Pancreas (tissue), 10 donors: ENCODE measurements around the gene SLC9C1. TPM values are rescaled to one million over a fixed set of nuclear protein-coding genes. Genes with fewer than 3 reads are reported as not detected.

Source experiments
- ATAC-seq, 4 donors: fragments of 200-7000 bp; cut with Tn5 transposase; one replicate each; pipeline versions ENCODE4 v1.8.0 to v1.9.1; 2020; ENCODE audit warnings: mild to moderate bottlenecking in 4 of 4, moderate library complexity in 4 of 4
- DNase-seq, 6 donors: peaks; one replicate each; pipeline ENCODE4 v3.0.0-alpha.2; 2020
- FAIRE-seq: peaks from 2 replicates; lab custom pipeline; 2012; peaks lifted over from hg19 to GRCh38; lab: Jason Lieb, UNC
- H3K27ac ChIP-seq, 4 donors: fragments of 200-600 bp; sonication (generic); 1 replicate in 3 of 4; 2 replicates in 1 of 4; pipeline versions ENCODE4 v1.5.0 to v1.8.0; 2020
- H3K27me3 ChIP-seq, 4 donors: fragments of 200-600 bp; one replicate each; pipeline ENCODE4 v1.8.0; 2021
- H3K36me3 ChIP-seq, 3 donors: fragments of 200-600 bp; sonication (generic) in 1 of 3; one replicate each; pipeline versions ENCODE4 v1.5.0 to v1.8.0; 2020 to 2021
- H3K4me1 ChIP-seq, 3 donors: fragments of 200-600 bp; one replicate each; pipeline ENCODE4 v1.8.0; 2021
- H3K4me3 ChIP-seq, 4 donors: fragments of 200-600 bp; sonication (generic) in 2 of 4; one replicate each; pipeline versions ENCODE4 v1.5.0 to v1.8.0; 2020 to 2021
- H3K9me3 ChIP-seq, 4 donors: fragments of 200-600 bp; one replicate each; pipeline ENCODE4 v1.8.0; 2021
- CTCF ChIP-seq, 4 donors: fragments of 200-600 bp; sonication (generic) in 3 of 4; IDR thresholded peaks; one replicate each; pipeline versions ENCODE4 v1.5.0 to v1.8.0; 2021; ENCODE audit warnings: antibody characterized with exemption in 4 of 4
- WGBS, 2 donors: extraction: QIAGEN DNeasy Blood & Tissue Kit; methylation state at CpG; one replicate each; pipeline ENCODE4 v1.1.7; 2013; 5-methylcytosine and 5-hydroxymethylcytosine counted together
- intact Hi-C, 3 donors: fragments of 100-400 bp; cut with DNase I; formaldehyde crosslinking; loops; one replicate each; pipeline versions ENCODE4 v1.11.1 to v1.14.2; 2022
- microRNA-seq, 2 donors: library from miRNA; unstranded; fragments of <30 nt; microRNA quantifications; one replicate each; pipeline versions ENCODE4 to v1.1.0, GENCODE V29; 2019 to 2020
- polyA plus RNA-seq, 2 donors: library from polyadenylated mRNA; stranded (reverse); fragments of 200-250 nt; gene quantifications; one replicate each; pipeline ENCODE4 v1.2.3, GENCODE V29; 2013
- total RNA-seq, 6 donors: library from RNA; stranded (reverse); fragmentation: NEBNext Ultra II Directional in 4 of 6; extraction: Animal tissue kit (Norgen Biotek cat#: 25700) in 4 of 6; gene quantifications; one replicate each; pipeline versions ENCODE4 v1.2.1 to v1.2.4, GENCODE V29; 2021 to 2023
- donor health status: healthy with polysubstance abuse.
- donor health status: DM: no; HTN: no; CAD: no; lungs with moderate emphysema.
- donor health status: DM: no; HTN: no; CAD: no.
- donor health status: control.
- donor health status: control.
- donor health status: Bipolar disorder and iron deficiency.
- donor health status: DM: yes; HTN: yes; CAD: no.
- donor health status: DM: no; HTN: no; CAD: no.
- donor health status: DM: no; HTN: no; CAD: no.
- donor health status: DM: yes; HTN: yes; CAD: no.

The SLC9C1 gene
- total and polyA plus RNA-seq, 8 donors, result 0.07 to 0.66 TPM; not detected in 6

DNA sequence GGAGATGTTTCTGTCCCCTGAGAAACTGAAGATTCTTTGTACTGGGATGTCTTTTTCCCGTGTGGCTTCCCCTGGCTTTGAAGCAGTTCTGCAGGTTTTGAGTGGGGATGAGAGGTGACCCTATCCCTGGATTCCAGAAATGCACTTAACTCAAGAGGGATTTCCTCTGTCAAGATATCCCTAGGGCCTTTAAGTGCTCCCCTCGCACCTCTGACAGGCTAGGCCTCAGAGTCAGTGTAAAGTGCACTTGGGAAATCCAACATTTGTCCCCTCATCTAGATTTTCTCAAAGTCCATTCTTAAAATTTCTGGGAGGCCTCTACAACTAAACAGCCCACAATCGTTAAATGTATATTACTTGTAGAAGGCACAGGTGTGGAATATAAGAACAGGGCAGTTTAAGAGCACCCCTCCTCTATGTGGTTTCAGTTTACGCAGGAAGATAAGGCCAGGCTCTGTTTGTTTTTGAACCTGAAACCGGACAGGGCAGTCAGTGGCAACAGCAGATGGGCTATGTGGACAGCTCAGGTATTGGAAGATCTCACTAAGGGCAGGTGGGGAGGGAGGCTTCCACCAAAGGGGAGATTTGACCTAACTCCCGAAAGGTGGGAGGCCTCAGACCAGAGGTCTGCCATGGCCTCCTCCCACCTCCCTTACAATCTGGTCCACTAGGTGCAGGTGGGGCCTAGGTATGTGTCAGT lies 203.0 kb downstream of the SLC9C1 start:
- peak; percentile 25 to 54 (median 52) for ATAC-seq
- FAIRE-seq, result no peak
- DNase-seq, result peak in 4 of 6 donors; percentile 31 to 61 (median 46)
- Histone ChIP-seq H3K27ac (peak overlapping the region; percentile 10 to 89 (median 69)), H3K27me3 (no peaks in the 10 kb centered on the region), H3K36me3 (no peaks in the 10 kb centered on the region), H3K4me3 (peak overlapping the region in 2 of 4 donors; percentile 51 to 71), H3K9me3 (no peaks in the 10 kb centered on the region), H3K4me1 (peaks cover 0 to 34% (median 0%) of the 10 kb centered on the region in 3 donors)
- intact Hi-C loops, result no loop called here
- WGBS, 2 donors, result 35 to 38% methylated on average over 6 of the region's 6 CpGs
- no peak for TF ChIP-seq CTCF (IDR thresholded peaks at IDR 0.05)

Small RNA genes lying within 50 kb of the gene (microRNA-seq; reads per million reads assigned to microRNA genes)
- gene MIR567, result 0 to 0.39 reads per million in 2 donors

Other genes with a start within 250 kb of the SLC9C1 start
- gene C3orf52, start 207.8 kb downstream of the SLC9C1 start, total RNA-seq, result 10 to 100 TPM; 16.1 to 51.7 (median 24.9) TPM
- gene C3orf52, start 207.8 kb downstream of the SLC9C1 start, polyA plus RNA-seq, result 10 to 100 TPM in 1 of 2 donors, 1 to 10 TPM in 1; 9.7 to 11.2 TPM
- gene GCSAM, start 161.0 kb downstream of the SLC9C1 start, total RNA-seq, result under 1 TPM in 2 of 6 donors, not detected in 4; 0.25 to 0.28 TPM
- under 1 TPM in 1 of 2 donors, not detected in 1; 0.07 TPM for gene GCSAM, start 161.0 kb downstream of the SLC9C1 start, polyA plus RNA-seq
- 1 to 10 TPM; 1.1 to 4.8 (median 2.5) TPM for gene CD200, start 38.9 kb upstream of the SLC9C1 start, total RNA-seq
- 10 to 100 TPM in 1 of 2 donors, 1 to 10 TPM in 1; 3.4 to 22.2 TPM for gene CD200, start 38.9 kb upstream of the SLC9C1 start, polyA plus RNA-seq
- gene BTLA, start 205.3 kb upstream of the SLC9C1 start, total RNA-seq, result under 1 TPM in 4 of 6 donors, not detected in 2; 0.06 to 0.72 (median 0.20) TPM
- not detected for gene BTLA, start 205.3 kb upstream of the SLC9C1 start, polyA plus RNA-seq